Amniotic stem cell (primary cell): ENCODE results near the gene KCNAB2.
A peak's percentile ranks its signal among the peaks of the same experiment; 100 is the strongest.

Experiments used
- DNase-seq: peaks from one replicate; lab custom pipeline; 2025; lab: John Stamatoyannopoulos, UW

The KCNAB2 gene

DNA sequence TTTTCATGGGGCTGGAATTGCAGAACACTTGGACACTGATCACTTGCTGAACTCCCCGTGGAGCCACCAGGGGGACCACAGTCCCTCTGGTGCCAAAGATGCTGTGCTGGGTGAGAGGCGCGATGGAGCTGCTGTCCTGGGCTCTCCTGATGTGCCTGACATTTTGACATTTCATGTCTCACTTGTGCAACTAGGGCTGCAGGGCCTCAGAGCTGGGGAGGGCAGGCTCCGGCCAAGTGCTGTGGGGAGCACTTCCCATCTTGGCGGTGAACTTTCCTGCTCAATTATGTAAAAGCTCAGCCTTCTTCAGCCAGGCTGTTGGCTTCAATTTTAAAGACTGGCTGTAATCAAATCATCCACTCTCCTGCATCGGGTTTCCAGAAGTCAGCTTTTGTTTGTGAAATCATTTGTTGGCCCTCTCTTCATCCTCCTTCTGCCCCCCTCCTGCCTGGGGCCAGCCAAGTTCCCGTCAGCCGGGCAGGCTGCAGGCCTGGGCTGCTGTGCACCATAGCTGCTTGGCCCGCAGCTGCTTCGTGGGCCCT, 36.8 kb downstream of the KCNAB2 start:
- DNase-seq: no peak

- no peak for DNase-seq
These were observed 37.7 kb downstream of the KCNAB2 start for GRCh38 chr1:6083385-6083784.

GRCh38 chr1:6083801-6084446, 38.2 kb downstream of the KCNAB2 start:
- peak; percentile 38 for DNase-seq

DNA sequence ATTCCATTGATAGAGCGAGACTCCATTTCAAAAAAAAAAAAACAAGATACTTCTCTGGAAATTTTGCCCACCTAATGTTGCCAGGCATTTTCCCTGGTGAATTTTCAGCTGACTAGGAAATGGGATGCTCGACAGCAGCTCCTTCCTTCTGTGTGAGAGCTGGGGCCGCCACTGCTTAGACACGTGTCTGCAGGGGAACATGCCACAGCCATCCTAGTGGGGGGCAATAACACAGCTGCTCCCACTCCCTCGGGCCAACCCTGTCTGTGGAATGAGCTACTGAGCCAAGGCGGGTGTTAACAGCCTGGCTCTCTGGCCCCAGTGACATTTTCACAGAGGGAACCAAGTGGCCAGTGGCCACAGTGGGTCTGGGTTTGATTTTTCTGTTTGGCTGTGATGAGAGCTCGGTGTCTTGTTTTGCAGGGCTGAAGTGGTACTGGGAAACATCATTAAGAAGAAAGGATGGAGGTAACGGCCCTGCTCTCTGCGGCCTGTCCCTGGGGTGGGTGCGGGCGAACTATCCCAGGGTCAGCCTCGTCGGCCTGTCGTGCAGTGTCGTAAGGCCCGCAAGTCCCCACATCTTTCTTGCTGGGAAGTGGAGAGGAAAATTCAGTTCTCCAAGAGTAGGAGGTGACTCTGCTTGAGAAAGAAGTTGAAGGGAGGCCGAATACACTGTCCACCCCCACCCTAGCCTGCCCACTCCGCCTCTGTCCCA, 39.2 kb downstream of the KCNAB2 start:
- no peak for DNase-seq

DNA sequence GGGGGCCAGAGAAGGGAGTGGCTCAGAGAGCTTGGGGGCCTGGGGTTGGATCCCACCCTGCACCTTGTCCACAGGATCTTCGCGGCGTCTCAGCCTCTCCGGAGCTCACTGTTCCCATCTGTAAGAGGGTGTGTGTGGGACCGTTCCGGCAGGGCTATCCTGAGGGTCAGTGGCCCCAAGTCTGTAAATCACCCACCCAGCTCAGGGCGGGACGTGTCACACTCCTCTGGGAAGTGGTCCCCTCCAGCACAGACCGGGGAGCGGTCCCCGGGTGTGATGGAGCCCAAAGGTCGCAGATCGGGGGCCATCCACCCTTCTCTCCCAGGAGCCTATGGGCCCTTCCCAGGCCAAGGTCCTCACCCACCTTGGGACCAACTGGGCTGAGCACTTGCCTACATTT, 40.0 kb downstream of the KCNAB2 start:
- no peak for DNase-seq

GRCh38 chr1:6086358-6086757, 40.7 kb downstream of the KCNAB2 start:
- no peak for DNase-seq

GRCh38 chr1:6086762-6087376, 41.2 kb downstream of the KCNAB2 start:
- DNase-seq: no peak

DNA sequence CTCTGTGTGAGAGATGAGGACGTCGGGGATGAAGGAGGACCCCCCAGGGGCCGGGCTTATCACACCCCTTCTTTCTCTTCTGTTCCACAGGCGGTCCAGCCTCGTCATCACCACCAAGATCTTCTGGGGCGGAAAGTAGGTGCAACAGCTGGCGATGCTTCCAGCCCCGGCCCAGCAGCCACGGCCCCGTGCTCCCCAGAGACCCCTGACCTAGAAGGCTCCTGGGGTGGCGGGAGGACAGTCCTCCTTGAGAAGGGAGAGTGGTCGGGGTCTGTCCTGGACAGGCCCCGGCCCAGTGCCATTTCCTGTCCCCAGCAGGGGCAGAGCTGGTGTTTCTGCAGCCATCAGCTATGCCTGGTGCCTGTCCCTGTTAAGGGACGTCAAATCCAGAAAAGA, 41.7 kb downstream of the KCNAB2 start:
- no peak for DNase-seq

DNA sequence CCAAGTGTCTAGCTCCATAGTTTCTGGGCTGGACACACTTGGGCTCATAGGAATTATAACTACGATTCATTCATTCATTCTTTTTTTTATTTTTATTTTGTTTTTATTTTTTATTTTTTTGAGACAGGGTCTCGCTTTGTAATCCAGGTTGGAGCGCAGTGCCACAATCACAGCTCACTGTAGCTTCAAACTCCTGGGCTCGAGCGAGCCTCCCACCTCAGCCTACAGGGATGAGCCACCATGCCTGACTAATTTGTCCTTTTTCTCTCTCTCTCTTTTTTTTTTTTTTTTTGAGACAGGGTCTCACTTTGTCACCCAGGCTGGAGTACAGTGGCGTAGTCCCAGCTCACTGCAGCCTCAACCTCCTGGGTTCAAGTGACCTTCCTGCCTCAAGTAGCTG, 42.3 kb downstream of the KCNAB2 start:
- no peak for DNase-seq

DNA sequence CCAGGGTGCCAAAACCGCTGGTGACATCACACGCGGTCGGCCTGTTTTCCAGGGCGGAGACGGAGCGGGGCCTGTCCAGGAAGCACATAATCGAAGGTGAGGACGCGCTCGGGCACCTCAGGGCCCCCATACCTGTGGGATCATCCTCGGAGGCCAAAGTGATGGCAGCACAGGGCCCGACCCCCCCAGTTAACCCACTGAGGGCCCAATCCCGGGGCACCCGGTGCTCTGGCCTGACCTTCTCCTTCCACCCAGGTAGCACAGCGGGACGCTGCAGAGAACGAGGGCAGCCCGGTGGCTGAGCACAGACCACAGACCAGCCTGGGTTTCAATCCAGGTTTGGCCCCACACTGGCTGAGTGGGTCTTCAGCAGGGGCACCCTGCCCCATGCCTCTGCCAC, 43.3 kb downstream of the KCNAB2 start:
- DNase-seq: no peak

GRCh38 chr1:6090288-6090687, 44.6 kb downstream of the KCNAB2 start:
- DNase-seq: no peak

GRCh38 chr1:6090996-6091822, 45.5 kb downstream of the KCNAB2 start:
- no peak for DNase-seq

GRCh38 chr1:6091823-6092109, 46.1 kb downstream of the KCNAB2 start:
- DNase-seq: no peak

DNA sequence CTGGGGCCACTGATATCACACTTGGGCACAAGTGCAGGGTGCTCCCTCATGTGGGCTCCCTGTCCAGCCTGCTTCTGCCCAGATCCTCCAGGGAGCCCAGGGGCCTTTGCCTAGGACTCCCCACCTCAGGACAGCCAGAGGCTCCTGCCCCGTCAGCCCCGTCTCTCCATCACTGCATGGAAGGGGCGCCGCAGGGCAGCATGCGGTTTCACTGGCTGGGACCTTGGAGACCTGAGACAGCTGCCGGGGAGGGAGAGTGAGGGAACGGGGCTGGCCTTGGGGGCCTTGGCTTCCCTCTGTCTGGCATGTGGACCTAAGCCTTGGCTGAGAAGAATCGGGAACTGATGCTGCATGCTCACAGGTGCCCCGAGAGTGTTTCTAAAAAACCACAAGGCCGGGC, 46.5 kb downstream of the KCNAB2 start:
- DNase-seq: no peak

DNA sequence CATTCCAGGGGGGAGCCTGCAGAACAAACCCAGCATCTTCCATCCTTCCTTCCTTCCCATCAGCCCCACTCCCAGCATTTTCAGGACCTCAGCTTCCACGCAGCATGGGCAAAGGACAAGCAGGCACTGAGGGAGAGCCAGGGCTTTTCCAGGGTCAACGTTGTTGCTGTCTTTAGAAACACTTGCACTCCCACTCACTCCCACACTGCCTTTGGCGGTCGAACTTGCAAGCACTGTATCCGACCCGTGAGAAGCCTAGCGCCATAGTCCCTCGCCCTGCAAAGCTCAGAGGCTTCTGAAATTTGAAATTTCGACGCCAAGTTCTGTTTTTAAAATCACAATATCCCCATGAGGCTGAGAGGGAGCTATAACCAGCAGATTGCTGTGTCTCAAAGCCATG, 47.4 kb downstream of the KCNAB2 start:
- no peak for DNase-seq

- no peak for DNase-seq
These were observed 47.9 kb downstream of the KCNAB2 start for GRCh38 chr1:6093611-6094010.

DNA sequence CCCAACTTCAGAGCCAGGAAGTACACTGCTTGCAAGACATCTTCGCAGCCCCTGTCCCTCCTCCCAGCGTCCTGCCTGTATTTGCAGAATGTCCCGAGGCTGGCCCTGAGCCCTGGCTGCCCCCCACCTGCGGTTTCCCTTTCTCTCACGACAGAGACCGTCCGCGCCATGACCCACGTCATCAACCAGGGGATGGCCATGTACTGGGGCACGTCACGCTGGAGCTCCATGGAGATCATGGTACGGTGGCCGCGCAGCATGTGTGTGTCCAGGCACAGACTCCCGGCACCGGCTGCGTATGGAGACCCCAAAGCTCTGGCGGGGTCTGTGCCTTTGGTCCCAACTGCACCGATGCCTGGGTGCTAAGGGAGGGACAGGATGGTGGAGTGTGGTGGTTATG, 48.6 kb downstream of the KCNAB2 start:
- DNase-seq: no peak

DNA sequence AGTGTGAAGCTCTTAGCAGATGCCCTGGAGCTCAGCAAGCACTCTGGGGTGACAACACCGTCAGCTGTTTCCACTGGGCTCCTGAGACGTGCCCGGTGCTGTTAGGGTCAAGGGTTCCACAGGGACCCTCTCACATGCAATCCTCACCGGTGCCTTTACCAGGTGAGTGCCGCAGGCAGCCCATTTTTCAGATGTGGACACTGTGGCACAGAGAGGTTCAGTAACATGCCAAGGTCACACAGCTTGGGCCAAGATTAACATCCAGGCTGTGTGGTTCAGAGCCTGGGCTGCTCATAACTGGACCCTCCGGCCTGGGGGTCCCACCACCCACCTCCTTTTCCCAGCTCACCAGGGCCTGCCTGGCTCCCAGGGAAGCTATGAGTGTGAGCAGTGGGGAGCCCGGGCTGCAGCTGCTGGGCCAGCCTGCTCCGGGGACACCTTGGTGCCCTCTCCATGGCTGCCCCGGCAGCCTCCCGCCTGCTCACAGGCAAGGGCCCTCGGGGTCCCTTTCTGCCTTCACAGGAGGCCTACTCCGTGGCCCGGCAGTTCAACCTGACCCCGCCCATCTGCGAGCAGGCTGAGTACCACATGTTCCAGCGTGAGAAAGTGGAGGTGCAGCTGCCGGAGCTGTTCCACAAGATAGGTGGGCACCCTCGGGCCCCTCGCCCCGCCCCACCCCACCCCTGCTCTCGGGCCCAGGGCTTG, 49.3 kb downstream of the KCNAB2 start:
- DNase-seq: no peak

GRCh38 chr1:6095511-6096242, 50.0 kb downstream of the KCNAB2 start:
- no peak for DNase-seq

DNA sequence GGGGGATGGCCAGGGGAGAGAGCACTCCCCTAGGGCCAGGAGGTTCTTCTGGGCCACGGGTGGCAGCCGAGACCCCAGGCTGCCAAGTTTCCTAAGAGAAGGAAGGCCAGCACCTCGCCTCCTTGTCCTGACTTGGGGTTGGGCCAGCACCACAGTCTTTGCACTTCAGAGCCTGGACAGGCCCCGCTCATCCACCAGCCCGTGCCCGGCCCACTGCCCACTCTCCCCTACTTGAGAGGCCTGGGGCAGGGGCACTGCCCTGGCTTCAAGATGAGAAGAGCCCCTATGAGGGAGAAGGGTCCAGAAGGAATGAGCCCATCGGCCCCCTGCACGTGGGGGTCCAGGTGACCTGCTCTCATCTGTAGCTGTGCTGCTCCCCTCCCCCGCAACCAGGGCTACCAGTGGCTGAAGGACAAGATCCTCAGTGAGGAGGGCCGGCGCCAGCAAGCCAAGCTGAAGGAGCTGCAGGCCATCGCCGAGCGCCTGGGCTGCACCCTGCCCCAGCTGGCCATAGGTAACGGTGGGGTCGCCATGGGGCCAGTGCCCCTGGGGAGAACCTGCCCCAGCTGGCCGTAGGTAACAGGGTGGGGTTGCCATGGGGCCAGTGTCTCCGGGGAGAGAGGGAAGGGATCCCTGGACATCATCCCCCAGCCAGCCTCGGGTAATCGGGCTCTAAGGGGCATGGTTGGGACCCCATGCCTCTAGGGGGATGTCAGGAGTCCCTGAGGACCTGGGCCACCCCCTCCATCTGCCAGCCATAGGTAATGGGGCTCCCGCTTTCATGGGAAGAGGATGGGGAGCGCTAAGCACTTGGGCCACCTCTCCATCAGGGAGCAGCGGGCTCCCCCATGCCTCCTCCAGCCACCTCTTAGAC, 50.8 kb downstream of the KCNAB2 start:
- no peak for DNase-seq
